Measurements from ENCODE around the gene HSD17B13. TPM values are rescaled to one million over a fixed set of nuclear protein-coding genes. Genes with fewer than 3 reads are reported as not detected.

HSD17B13 gene
- total RNA-seq, 2 donors from 2014 or later = 1.7 to 8.3 TPM

DNA sequence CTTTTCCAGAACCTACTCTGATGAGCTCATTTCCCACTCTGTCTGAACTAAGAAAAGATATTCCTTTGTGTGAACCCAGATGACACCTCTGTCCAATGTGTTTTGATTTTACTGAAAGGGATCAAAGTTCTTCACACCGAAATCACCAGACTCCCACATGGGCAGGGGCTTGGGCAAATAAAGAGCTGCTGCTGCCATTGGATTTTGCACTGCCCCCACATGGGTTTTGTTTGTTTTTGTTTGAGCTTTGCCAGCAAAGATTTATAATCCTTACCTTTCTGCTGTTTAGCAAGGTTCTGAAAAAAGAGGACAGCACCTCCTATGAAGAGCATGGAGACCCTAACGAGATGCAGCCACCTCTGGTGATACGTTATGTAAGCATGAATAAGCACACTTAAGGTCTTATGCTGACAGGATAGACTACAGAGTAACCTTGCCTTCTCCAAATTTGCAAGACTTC lies 44.3 kb downstream of the HSD17B13 start:
- no peak for TF ChIP-seq POLR2AphosphoS5 (IDR thresholded peaks at IDR 0.05)
- TF ChIP-seq POLR2A (IDR thresholded peaks at IDR 0.05) = no peak
- TF ChIP-seq, protein P1, sequence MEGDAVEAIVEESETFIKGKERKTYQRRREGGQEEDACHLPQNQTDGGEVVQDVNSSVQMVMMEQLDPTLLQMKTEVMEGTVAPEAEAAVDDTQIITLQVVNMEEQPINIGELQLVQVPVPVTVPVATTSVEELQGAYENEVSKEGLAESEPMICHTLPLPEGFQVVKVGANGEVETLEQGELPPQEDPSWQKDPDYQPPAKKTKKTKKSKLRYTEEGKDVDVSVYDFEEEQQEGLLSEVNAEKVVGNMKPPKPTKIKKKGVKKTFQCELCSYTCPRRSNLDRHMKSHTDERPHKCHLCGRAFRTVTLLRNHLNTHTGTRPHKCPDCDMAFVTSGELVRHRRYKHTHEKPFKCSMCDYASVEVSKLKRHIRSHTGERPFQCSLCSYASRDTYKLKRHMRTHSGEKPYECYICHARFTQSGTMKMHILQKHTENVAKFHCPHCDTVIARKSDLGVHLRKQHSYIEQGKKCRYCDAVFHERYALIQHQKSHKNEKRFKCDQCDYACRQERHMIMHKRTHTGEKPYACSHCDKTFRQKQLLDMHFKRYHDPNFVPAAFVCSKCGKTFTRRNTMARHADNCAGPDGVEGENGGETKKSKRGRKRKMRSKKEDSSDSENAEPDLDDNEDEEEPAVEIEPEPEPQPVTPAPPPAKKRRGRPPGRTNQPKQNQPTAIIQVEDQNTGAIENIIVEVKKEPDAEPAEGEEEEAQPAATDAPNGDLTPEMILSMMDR (IDR thresholded peaks at IDR 0.05) = no peak
- 73% methylated on average over 3 of the region's 3 CpGs for WGBS
- H3K36me3 ChIP-seq = no peaks in the 10 kb centered on the region

DNA sequence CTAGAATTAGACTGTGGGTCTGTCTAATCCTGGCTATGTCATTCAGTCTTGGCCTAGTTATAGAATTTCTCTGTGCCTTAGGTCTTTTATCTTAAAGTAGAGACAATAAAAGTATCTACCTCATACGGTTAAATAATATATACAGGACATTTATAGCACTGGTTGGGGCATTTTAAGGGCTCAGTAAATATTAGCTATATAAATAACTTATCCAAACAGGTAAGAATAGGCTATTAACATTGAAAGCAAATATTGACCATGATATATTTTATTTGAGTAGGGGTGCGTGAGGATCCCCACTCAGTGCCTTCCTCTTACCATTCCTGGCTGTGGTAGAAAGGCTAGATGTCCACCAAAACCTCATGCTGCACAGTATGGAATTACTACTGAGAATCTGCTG lies 47.4 kb downstream of the HSD17B13 start:
- DNase-seq (ENCODE audit: low spot score) = no peak
- WGBS = 38% methylated on average over 2 of the region's 2 CpGs
- no peaks in the 10 kb centered on the region for H3K36me3 ChIP-seq
- H3K9me3 ChIP-seq = no peaks in the 10 kb centered on the region
- no peaks in the 10 kb centered on the region for H3K4me1 ChIP-seq (replicated peaks)
- no peak overlapping the region for H3K27ac ChIP-seq
- TF ChIP-seq POLR2AphosphoS5 (IDR thresholded peaks at IDR 0.05) = no peak
- no peaks in the 10 kb centered on the region for H3K27me3 ChIP-seq (replicated peaks; ENCODE audit: insufficient read depth)
- intact Hi-C loops (cut with DNase I) = no loop called here
- H3K4me3 ChIP-seq = no peak overlapping the region

More for the DNA sequence above, 44.3 kb downstream of the HSD17B13 start:
- DNase-seq (ENCODE audit: low spot score) = no peak
- H3K27ac ChIP-seq = no peak overlapping the region
- intact Hi-C loops (cut with DNase I) = no loop called here
- no peaks in the 10 kb centered on the region for H3K4me1 ChIP-seq (replicated peaks)
- H3K9me3 ChIP-seq = no peaks in the 10 kb centered on the region
- no peaks in the 10 kb centered on the region for H3K27me3 ChIP-seq (replicated peaks; ENCODE audit: insufficient read depth)
- no peak overlapping the region for H3K4me3 ChIP-seq

DNA sequence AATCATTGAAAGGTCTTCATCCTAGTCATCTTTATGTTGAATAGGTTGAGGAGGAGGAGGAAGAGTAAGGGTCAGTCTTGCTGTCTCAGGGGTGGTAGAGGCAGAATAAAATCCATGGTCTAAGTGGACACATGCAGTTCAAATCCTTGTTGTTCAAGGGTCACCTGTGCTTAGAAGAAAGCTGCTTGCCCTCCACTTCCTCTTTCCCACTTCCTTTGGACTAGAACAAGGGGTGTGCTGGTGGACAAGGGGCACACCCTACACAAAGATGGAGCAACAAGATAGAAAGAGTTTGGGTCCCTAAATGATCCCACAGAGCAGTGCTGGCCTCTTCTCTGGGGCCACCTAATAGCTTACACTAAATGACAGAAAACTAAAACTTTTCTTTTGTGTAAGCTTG lies 47.9 kb downstream of the HSD17B13 start:
- Histone ChIP-seq H3K27me3 (replicated peaks; ENCODE audit: insufficient read depth) (no peaks in the 10 kb centered on the region), H3K36me3 (no peaks in the 10 kb centered on the region), H3K9me3 (no peaks in the 10 kb centered on the region), H3K4me3 (no peak overlapping the region), H3K27ac (no peak overlapping the region), H3K4me1 (replicated peaks) (no peaks in the 10 kb centered on the region)
- intact Hi-C loops (cut with DNase I) = no loop called here
- TF ChIP-seq POLR2AphosphoS5 (IDR thresholded peaks at IDR 0.05) (no peak), POLR2A (IDR thresholded peaks at IDR 0.05) (no peak)
- TF ChIP-seq, protein P1 (IDR thresholded peaks at IDR 0.05) = no peak
- no peak for DNase-seq (ENCODE audit: low spot score)

DNA sequence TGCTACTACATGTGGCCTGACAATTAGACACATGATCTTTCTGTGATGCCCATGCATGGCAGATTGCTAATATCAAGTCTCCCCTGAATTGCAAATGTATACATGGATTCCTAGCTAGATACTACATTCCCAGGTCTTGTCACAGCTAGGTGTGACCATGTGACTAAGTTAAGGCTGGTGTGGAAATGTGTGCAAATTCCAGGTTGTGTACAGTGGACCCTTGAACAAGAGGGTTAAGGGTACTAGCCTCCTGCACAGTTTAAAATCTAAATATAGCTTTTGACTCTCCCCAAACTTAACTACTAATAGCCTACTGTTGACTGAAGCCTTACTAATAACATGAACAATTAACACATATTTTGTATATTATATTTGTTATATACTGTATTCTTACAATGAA lies 48.4 kb downstream of the HSD17B13 start:
- Histone ChIP-seq H3K27me3 (replicated peaks; ENCODE audit: insufficient read depth) (no peaks in the 10 kb centered on the region), H3K4me1 (replicated peaks) (no peaks in the 10 kb centered on the region), H3K4me3 (no peak overlapping the region), H3K27ac (no peak overlapping the region), H3K36me3 (no peaks in the 10 kb centered on the region), H3K9me3 (no peaks in the 10 kb centered on the region)
- no peak for DNase-seq (ENCODE audit: low spot score)
- no peak for TF ChIP-seq POLR2A (IDR thresholded peaks at IDR 0.05)
- TF ChIP-seq POLR2AphosphoS5 (IDR thresholded peaks at IDR 0.05) = no peak
- TF ChIP-seq, protein P1 (IDR thresholded peaks at IDR 0.05) = no peak
- intact Hi-C loops (cut with DNase I) = no loop called here

DNA sequence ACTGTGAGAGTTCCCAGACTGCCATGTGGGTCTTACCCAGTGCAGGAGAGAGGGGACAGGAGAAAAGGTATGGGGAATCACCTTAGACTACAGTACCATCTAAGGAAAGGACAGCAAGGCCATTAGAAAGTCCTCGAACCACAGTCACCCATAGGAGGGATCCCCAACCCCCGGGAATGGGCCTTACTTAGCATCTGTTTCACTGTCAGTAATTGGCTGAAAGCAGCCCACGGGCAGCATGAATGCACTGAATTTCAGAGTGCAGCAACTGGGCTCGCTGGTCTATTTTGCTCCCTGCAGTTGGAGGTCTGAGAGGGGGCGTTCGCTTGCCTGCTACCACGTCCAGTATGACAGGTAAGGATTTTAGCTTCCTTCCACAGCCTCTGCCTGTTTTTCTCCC lies 51.9 kb downstream of the HSD17B13 start:
- whole genome bisulfite sequencing = 88% methylated on average over 7 of the region's 7 CpGs
- no peak for TF ChIP-seq POLR2A (IDR thresholded peaks at IDR 0.05)
- TF ChIP-seq, protein P1 (IDR thresholded peaks at IDR 0.05) = no peak
- Histone ChIP-seq H3K27me3 (replicated peaks; ENCODE audit: insufficient read depth) (no peaks in the 10 kb centered on the region), H3K4me1 (replicated peaks) (no peaks in the 10 kb centered on the region), H3K27ac (no peak overlapping the region), H3K9me3 (no peaks in the 10 kb centered on the region), H3K4me3 (no peak overlapping the region), H3K36me3 (no peaks in the 10 kb centered on the region)
- DNase-seq (ENCODE audit: low spot score) = no peak
- intact Hi-C loops (cut with DNase I) = no loop called here
